Activated T-helper 1 cell treated with anti-CD3 and anti-CD28 coated beads, Interleukin-2, amount 50 U/mL, for 16 hours (primary cell): ENCODE results near the gene ADCY4.
A peak's percentile ranks its signal among the peaks of the same experiment; 100 is the strongest.

Experiments
- DNase-seq, 2 donors: peaks; one replicate each; pipeline ENCODE4 v3.0.0-alpha.2; 2020; ENCODE audit warnings: low read depth in 1 of 2, low spot score in 1 of 2

ADCY4 gene

DNA sequence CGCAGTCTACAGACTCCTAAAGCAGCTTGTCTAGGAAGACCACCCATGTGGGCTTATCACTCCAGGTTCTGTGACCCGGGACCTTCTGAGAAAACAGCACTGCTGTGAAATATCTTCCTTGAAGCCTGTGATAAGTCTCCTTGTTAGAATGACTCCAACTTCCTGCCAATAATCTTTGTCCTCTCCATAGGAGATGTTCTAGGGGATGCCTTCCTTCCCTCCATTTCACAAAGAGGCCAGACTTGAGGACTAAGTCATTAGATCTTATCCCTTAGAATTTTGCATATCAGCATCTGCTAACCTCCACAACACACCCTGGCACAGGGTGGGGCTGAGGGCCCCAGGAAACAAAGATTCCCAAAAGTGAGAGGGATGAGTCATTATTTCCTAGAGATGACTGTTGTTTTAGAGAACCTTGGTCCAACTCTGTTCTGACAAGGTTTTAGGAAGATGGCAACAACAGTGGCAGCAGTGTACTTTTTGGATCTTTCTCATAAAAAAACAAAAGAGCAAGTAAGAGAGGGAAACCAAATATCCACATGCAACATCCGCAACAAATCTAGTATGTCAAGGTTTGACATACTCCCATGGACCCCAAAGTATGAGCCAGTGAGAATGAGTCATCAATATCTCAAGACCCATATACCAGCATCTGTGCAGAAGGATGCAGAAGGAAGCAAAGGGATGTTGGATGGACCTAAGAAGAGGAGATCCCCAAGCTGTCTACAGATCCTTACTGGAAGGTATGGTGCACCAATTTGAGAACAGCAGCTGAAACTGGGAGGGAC, 17.5 kb downstream of the ADCY4 start:
- DNase-seq, result no peak

DNA sequence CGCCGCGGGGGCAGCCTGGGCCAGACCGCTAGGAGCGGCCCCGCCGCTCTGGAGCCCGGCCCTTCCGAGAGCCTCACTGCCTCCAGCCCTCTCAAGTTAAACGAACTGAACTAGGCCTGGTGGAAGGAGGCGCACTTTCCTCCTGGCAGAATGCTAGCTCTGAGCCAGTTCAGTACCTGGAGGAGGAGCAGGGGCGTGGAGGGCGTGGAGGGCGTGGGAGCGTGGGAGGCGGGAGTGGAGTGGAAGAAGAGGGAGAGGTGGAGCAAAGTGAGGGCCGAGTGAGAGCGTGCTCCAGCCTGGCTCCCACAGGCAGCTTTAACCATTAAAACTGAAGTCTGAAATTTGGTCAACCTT, 18.3 kb downstream of the ADCY4 start:
- no peak for DNase-seq

DNA sequence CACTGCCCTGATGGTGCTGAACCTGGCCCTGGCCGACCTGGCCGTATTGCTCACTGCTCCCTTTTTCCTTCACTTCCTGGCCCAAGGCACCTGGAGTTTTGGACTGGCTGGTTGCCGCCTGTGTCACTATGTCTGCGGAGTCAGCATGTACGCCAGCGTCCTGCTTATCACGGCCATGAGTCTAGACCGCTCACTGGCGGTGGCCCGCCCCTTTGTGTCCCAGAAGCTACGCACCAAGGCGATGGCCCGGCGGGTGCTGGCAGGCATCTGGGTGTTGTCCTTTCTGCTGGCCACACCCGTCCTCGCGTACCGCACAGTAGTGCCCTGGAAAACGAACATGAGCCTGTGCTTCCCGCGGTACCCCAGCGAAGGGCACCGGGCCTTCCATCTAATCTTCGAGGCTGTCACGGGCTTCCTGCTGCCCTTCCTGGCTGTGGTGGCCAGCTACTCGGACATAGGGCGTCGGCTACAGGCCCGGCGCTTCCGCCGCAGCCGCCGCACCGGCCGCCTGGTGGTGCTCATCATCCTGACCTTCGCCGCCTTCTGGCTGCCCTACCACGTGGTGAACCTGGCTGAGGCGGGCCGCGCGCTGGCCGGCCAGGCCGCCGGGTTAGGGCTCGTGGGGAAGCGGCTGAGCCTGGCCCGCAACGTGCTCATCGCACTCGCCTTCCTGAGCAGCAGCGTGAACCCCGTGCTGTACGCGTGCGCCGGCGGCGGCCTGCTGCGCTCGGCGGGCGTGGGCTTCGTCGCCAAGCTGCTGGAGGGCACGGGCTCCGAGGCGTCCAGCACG, 18.9 kb downstream of the ADCY4 start:
- no peak for DNase-seq

DNA sequence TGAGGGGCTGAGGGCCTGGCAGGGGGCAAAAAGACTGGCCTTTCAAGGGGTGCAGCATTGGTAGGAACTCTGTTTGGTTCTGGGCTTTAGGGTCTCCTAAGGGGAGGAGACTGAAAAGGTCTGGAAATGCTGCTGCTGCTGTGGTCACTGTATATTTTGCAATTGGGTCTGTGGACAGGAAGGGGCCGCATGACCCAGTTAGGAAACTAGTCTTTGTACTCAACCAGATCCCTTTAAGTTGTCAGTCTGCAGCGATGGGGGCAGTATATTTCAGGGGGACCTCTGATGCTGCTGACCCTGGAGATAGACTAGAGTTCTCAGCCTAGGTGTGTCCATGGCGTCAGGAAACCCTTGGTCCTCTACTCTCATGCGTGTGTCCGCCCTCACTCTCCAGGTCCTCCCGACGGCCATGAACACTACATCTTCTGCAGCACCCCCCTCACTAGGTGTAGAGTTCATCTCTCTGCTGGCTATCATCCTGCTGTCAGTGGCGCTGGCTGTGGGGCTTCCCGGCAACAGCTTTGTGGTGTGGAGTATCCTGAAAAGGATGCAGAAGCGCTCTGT, 19.5 kb downstream of the ADCY4 start:
- no peak for DNase-seq

DNA sequence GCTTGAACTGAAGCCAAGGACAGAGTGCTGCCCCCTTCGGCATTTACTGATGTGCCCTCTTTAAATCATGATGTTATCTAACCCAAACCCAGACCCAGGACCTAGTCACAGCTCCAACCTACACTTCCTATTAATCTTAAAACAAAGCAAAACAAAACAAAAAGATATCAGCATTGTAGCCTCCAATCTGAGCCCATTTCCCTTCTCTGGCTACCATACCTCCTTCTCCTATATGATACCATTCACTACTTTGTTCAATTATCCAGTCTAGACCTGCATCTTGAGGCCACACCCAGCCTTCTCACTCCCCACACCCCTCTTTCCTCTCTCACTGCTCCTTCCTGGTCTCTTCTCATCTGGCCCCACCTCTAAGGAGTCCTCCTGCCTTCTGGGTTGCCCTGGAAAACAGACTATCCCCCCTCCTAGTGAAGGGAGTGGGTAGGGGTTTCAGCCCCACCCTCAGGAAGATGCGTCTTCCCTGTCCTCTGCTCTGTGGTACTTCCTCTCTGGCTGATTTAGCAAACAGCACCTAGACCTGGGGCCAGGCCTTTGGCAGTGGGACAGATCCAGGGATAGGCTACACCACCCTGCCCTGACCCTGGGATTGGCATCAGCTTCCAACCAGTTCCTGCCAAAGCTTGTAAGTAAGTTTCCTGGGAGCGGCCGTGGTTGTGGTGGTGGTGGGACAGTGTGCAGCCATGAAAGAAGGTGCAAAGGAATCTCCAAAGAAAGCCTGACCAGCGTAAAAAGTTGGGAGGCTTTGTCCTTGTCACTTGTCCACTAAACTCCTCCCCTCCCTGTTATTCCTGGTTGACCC, 20.3 kb downstream of the ADCY4 start:
- DNase-seq, result no peak

DNA sequence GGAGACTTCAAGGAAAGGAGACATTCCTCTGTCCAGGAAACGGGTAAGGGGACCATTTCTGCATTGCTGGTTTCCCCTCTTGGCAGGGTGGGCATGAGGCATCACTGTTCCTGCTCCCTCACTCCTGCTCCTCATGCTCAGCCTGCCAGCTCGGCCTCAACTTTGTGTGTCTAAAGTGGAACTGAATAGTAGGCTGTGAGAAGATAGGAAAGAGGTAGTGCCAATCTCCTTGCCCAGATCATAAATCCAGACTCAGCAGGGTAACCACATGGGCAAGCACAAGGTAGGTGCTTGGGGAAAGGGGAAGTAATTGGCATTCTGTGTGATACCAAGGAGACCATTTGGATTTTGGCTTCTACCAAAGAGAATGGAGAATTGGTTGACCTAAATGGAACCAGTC, 21.0 kb downstream of the ADCY4 start:
- no peak for DNase-seq

DNA sequence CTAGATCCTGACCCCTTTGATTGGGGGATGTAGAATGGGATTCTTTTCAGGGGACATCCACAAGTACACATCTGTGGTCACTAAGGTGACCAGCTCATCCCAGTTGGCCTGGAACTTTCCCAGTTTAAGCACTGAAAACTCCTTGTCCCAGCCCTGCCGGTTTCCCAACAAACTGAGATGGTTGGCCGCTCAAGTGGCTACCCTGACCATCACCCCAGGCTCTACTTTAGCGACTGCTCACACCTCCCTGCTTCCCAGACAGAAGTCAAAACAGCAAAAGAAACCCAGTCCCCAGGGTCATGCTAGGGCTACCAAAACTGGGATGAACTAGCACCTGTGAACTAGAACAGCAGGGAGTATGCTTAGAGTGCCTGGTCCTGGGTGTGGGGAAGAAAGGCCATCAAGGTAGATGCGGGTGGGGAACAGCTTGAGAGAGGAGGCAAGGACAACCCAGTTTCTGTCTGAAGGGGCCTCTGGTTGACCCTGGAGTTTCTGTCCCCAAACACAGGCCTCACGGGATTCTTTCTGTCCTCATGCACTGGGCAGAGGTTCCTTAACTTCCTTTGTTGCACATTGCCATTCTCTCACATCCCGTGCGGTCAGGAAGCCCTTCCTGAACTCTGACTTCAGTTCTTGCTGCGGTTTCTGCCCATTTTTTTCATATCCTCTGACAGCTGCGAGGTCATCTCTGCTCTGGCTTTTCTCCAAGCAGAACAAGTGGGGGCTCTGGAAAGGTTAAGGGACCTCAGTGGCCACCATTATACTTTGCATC, 21.9 kb downstream of the ADCY4 start:
- no peak for DNase-seq

DNA sequence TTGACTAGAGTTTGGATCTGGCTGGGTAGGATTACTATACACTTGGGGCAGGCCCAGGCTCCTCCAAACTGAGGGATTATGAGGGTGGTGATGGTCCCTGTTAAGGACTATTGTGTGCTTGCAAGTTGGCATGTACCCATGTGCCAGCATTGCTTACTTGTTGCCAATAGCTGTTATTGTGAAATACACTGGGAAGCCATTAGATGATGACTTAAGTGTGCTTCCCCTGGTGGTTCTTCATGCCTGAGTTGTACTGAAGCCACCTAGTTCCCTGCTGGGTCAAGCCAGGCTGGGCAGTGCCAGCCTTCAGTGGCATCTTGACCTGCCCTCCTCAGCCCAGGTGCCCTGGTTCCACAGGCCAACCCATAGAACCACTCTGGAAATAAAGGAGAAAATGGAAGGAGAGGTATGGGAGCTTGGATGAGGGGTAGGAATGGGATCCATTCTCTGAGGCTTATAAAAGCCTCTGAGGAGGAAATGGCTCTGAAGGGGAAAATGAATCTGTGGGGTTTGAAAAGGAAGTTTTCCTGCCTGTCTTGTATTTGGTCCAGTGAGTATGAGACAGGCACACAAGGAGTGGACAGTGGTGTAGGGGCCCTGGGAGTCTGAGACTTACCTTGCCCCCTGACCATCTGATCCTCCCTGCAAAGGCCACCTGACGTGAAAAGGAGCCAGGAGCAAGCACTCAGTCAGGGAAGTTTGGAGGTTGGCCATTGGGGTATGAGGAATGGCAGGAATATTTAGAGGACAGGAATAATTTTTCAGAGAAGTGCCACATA, 22.8 kb downstream of the ADCY4 start:
- no peak for DNase-seq

DNA sequence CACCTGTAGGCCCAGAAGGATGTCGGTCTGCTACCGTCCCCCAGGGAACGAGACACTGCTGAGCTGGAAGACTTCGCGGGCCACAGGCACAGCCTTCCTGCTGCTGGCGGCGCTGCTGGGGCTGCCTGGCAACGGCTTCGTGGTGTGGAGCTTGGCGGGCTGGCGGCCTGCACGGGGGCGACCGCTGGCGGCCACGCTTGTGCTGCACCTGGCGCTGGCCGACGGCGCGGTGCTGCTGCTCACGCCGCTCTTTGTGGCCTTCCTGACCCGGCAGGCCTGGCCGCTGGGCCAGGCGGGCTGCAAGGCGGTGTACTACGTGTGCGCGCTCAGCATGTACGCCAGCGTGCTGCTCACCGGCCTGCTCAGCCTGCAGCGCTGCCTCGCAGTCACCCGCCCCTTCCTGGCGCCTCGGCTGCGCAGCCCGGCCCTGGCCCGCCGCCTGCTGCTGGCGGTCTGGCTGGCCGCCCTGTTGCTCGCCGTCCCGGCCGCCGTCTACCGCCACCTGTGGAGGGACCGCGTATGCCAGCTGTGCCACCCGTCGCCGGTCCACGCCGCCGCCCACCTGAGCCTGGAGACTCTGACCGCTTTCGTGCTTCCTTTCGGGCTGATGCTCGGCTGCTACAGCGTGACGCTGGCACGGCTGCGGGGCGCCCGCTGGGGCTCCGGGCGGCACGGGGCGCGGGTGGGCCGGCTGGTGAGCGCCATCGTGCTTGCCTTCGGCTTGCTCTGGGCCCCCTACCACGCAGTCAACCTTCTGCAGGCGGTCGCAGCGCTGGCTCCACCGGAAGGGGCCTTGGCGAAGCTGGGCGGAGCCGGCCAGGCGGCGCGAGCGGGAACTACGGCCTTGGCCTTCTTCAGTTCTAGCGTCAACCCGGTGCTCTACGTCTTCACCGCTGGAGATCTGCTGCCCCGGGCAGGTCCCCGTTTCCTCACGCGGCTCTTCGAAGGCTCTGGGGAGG, 23.9 kb downstream of the ADCY4 start, which contains the start of gene LTB4R:
LTB4R (plus strand) TSS at position 857 of the 959 bp plus-strand sequence. CDS start 4,150 bp downstream, outside the sequence.
- peak; percentile 37 to 57 for DNase-seq

DNA sequence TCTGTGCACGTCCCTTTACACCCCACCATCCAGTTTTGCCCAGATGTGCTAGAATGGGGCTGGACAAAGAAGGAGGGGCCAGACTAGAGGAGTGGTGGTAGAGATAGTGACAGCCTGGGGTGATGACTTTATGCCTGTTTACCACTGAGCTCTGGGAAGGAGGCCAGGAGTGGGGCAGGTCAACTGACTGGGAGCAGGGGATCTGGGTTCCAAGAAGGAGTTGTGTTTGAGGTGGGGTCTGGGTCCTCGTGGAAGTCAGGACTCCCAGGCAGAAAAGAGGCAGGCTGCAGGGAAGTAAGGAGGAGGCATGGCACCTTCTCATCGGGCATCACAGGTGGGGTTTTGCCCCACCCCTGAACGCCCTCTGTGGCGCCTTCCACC, 24.6 kb downstream of the ADCY4 start:
- no peak for DNase-seq

DNA sequence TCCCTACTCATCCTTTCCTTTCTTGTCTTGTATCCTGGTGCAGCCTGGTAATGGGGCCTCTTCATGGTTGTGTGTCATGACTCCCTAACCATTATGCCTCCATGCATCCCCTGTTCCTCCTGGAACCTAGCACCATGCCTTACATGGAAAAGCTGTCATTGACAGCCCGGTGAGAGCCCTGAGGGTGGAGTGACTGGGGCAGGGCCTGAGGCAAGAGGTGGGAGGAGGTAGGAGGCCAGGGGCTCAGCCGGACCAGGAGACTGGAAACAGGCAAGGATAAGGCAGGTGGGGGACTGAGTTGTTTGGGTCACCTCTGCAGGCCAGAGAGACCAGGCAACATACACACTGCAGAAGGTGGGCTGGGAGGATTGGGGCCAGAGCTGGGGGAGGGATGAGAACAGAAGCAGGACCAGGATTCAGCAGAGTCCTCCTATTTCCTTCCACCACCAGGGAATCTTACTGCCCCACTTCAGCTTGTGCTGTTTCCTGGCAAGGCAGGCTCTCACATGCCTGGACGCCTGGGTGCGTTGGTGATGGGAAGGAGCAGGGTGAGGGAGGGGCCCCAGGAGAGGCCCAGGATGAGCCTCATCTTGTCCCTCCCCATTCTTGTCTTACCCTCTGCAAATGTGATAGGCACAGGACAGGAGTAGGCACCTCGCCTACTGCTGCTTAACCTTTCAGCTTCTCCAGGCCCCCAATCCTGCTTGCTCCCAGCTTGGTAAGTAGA, 25.2 kb downstream of the ADCY4 start, which contains the start of gene LTB4R2:
LTB4R2 (plus strand) TSS at position 603 of the 727 bp plus-strand sequence. CDS start 525 bp downstream, outside the sequence.
- no peak for DNase-seq

DNA sequence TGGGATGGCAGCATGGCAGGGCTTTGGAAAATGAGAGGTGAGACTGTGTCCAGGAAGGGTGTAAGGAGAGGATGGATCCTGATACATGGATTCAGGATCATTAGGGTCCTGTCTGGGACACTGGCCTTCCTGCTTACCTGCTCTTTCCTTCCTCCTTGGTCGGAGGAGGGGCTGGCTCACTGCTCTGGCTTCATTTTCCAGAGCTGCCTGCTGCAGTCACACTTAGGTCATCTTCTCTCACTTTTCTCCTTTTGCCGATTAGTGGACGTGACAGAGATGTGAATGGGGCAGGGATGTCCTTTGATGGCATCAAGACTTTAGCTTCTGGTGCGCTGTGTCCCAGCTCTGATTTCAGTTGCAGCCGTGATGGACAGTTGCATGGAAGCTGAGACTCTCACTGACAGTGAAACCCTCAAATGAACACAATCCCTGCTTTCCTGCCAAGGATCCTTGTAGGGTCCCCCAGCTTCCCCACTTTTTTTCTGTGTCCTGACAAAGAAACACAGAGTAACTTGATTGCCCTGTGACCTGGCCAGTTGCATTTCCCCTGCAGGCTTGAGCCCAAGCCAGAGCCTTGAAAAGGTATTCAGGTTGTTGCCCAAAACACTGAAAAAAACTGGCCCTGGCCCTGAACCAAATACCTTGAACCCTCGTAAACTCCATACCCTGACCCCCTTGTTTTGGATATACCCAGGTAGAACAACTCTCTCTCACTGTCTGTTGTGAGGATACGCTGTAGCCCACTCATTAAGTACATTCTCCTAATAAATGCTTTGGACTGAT, 26.3 kb downstream of the ADCY4 start:
- no peak for DNase-seq

DNA sequence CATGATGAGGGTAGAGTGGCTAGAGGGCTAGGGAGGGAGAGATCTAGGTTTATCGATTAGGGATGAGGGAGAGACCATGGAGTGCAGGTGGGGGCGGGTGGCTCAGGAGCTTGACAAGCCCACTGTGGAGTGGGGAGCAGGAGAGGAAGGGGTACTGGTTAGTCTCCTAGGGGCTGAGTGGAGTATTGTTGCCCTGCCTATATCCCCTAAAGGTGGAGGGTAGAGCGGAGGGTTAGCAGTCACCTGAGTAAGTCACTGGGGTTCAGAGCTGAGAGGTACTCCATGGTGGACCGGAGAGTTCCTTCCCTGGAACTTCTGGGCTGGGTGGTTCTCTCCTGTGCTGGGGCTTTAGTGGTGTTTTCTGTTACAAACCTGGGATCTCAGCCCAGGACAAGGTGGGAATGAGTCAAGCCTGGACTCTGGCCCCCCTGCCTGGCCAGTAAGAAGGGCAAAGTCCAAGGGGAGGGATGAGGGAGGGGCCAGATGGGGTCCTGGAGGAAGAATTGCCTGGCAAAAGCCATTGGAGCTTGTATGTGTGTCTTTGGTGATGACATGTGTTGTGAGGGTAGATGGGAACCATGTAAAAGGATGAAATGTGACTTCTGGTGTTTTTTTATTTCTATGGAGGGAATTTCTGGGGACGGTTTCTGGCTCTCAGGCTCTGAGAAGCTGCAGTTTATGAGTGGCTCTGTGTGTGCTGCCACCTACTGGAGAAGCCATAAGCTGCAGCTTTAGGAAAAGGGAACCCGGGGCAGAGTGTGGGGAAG, 27.1 kb downstream of the ADCY4 start, which contains the start of gene CIDEB:
CIDEB (minus strand) TSS at position 403 of the 767 bp plus-strand sequence; CDS start at position 284, 119 bp downstream.
- DNase-seq, result peak in 1 of 2 donors; percentile 39

DNA sequence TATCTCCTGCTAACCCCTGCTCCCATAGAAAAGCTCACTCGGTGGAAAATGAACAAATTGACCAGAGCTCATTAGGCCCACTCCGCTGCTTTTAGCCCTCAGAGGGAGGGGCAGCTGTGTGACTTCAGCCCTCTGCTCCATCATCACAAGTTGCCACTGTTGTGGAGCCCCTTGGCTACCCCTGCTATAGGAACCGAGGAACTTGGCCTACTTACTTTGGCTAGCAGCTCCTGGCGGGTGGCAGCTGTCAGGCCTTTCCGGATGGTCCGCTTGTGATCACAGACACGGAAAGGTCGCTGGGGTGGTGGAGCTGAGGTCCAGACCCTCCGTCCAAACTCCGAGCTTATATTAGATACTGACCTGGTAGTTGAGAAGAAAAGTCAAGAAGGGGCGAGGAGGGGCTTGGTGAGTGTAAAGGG, 27.7 kb downstream of the ADCY4 start:
- DNase-seq, result no peak

DNA sequence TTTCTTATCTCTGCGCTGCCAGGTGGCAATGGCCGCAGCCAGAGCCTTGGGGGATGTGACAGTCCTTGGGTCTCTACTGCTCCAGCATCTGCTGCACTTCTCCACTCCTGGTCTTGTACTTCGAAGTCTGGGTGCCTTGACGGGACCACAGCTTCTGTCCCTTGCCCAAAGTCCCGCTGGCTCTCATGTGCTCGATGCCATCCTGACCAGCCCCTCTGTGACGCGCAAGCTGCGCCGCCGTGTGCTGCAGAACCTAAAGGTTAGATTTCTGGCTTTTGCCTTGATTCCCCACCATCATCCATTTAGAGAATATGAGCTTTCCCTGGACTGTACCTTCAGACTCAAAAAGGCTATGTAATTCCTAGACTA, 30.9 kb downstream of the ADCY4 start:
- DNase-seq, result no peak

DNA sequence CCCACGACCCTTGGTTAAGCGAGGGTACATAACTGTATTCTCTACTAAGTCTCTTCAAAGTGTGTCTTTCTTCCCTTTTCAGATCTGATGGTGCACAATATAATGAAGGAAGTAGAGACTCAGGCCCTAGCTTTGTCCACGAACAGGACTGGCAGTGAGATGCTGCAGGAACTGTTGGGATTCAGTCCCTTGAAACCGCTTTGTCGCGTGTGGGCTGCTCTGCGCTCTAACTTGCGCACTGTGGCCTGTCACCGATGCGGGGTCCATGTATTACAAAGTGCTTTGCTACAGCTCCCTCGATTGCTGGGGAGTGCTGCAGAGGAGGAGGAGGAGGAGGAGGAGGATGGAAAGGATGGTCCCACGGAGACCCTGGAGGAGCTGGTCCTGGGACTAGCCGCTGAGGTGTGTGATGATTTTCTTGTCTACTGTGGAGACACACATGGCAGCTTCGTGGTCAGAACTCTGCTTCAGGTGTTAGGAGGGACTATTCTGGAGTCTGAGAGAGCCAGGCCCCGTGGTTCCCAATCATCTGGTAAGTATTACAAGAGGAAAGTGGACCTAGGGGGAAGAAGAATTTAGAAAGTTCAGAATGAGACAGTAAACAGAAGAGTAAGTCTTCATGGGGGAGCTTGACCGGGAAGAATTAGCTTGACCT, 34.4 kb downstream of the ADCY4 start:
- no peak for DNase-seq
